Lower lobe of right lung (tissue), 2 donors: Measurements from ENCODE around the gene AK8. TPM values are rescaled to one million over a fixed set of nuclear protein-coding genes. Genes with fewer than 3 reads are reported as not detected.

ENCODE experiments used
- ATAC-seq, 2 donors: fragments of 200-7000 bp; cut with Tn5 transposase; one replicate each; pipeline ENCODE4 v1.9.1; 2020 to 2022; ENCODE audit warnings: mild to moderate bottlenecking in 2 of 2, moderate library complexity in 2 of 2
- DNase-seq: peaks from one replicate; pipeline ENCODE4 v3.0.0-alpha.2; 2020
- H3K27ac ChIP-seq: fragments of 200-600 bp; one replicate; pipeline ENCODE4 v1.8.0; 2022
- H3K27me3 ChIP-seq: fragments of 200-600 bp; one replicate; pipeline ENCODE4 v1.8.0; 2022; ENCODE audit warnings: low read depth
- H3K36me3 ChIP-seq: fragments of 200-600 bp; one replicate; pipeline ENCODE4 v1.8.0; 2022; ENCODE audit warnings: mild to moderate bottlenecking
- H3K4me1 ChIP-seq: fragments of 200-600 bp; one replicate; pipeline ENCODE4 v1.8.0; 2022
- H3K4me3 ChIP-seq: fragments of 200-600 bp; one replicate; pipeline ENCODE4 v1.8.0; 2022; ENCODE audit warnings: mild to moderate bottlenecking
- H3K9me3 ChIP-seq: fragments of 200-600 bp; one replicate; pipeline ENCODE4 v1.8.0; 2022
- CTCF ChIP-seq: fragments of 200-600 bp; IDR thresholded peaks from one replicate; pipeline ENCODE4 v1.8.0; 2022; ENCODE audit warnings: antibody characterized with exemption, mild to moderate bottlenecking
- intact Hi-C: fragments of 100-400 bp; cut with DNase I; formaldehyde crosslinking; loops from one replicate; pipeline ENCODE4 v1.11.0; 2022
- total RNA-seq: library from RNA; stranded (reverse); fragmentation: NEBNext Ultra II Directional; extraction: Animal tissue kit (Norgen Biotek cat#: 25700); gene quantifications from one replicate; pipeline ENCODE4 v1.2.1, GENCODE V29; 2021
- donor health status: DM: no; HTN: yes; CAD: no; lungs with severe emphysema.

AK8 gene
- total RNA-seq, 1 donor from 2014 or later, result 6.1 TPM

GRCh38 chr9:132857031-132857430, 21.1 kb downstream of the AK8 start:
- DNase-seq, result no peak
- H3K27ac ChIP-seq, result no peak overlapping the region

GRCh38 chr9:132855904-132856303, 22.2 kb downstream of the AK8 start:
- no peaks in the 10 kb centered on the region for H3K27me3 ChIP-seq
- no peaks in the 10 kb centered on the region for H3K36me3 ChIP-seq
- no peaks in the 10 kb centered on the region for H3K4me1 ChIP-seq
- H3K9me3 ChIP-seq, result no peaks in the 10 kb centered on the region
- intact Hi-C loops, result no loop called here
- no peak for DNase-seq
- no peak overlapping the region for H3K27ac ChIP-seq
- ATAC-seq, result no peak
- no peak for TF ChIP-seq CTCF
- H3K4me3 ChIP-seq, result no peak overlapping the region

More at GRCh38 chr9:132857031-132857430, 21.1 kb downstream of the AK8 start:
- Histone ChIP-seq H3K27me3 (no peaks in the 10 kb centered on the region), H3K36me3 (no peaks in the 10 kb centered on the region), H3K4me1 (no peaks in the 10 kb centered on the region), H3K4me3 (no peak overlapping the region), H3K9me3 (no peaks in the 10 kb centered on the region)
- peak in 1 of 2 donors; percentile 59 for ATAC-seq
- TF ChIP-seq CTCF, result no peak
- intact Hi-C loops, result no loop called here

- Histone ChIP-seq H3K9me3 (no peaks in the 10 kb centered on the region), H3K27ac (no peak overlapping the region), H3K4me1 (no peaks in the 10 kb centered on the region), H3K27me3 (no peaks in the 10 kb centered on the region), H3K36me3 (no peaks in the 10 kb centered on the region), H3K4me3 (no peak overlapping the region)
- TF ChIP-seq CTCF, result no peak
- intact Hi-C loops, result no loop called here
- ATAC-seq (peak in 1 of 2 donors; percentile 7), DNase-seq (peak; percentile 28)
Measured at GRCh38 chr9:132854832-132855231, 23.3 kb downstream of the AK8 start.

GRCh38 chr9:132853482-132853881, 24.6 kb downstream of the AK8 start:
- no peaks in the 10 kb centered on the region for H3K27me3 ChIP-seq
- no peak overlapping the region for H3K27ac ChIP-seq
- no peaks in the 10 kb centered on the region for H3K36me3 ChIP-seq
- H3K4me1 ChIP-seq, result no peaks in the 10 kb centered on the region
- intact Hi-C loops, result no loop called here
- DNase-seq, result no peak
- ATAC-seq, result no peak
- no peaks in the 10 kb centered on the region for H3K9me3 ChIP-seq
- no peak overlapping the region for H3K4me3 ChIP-seq
- no peak for TF ChIP-seq CTCF

- no peaks in the 10 kb centered on the region for H3K9me3 ChIP-seq
- DNase-seq, result no peak
Measured at GRCh38 chr9:132849185-132849706, 28.8 kb downstream of the AK8 start.

More at GRCh38 chr9:132849185-132849706, 28.8 kb downstream of the AK8 start:
- peak overlapping the region; percentile 2 for H3K4me3 ChIP-seq
- no peaks in the 10 kb centered on the region for H3K27me3 ChIP-seq
- intact Hi-C loops, result no loop called here
- H3K4me1 ChIP-seq, result no peaks in the 10 kb centered on the region
- no peak overlapping the region for H3K27ac ChIP-seq
- ATAC-seq, result peak in 1 of 2 donors; percentile 43
- TF ChIP-seq CTCF, result no peak
- H3K36me3 ChIP-seq, result no peaks in the 10 kb centered on the region
